ACC112 (cell line): ENCODE measurements around the gene MGAT5B.

ENCODE experiments used
- H2AFZ ChIP-seq: fragments of 200-600 bp; sonication (generic); one replicate; pipeline ENCODE4 v1.6.0; 2017; ENCODE audit warnings: antibody characterized with exemption, low read length; ENCODE audit not compliant: unreplicated experiment
- H3K27ac ChIP-seq: fragments of 200-600 bp; sonication (generic); 2 replicates; pipeline ENCODE4 v1.5.1; 2014; ENCODE audit warnings: low read depth, mild to moderate bottlenecking, antibody characterized with exemption, low read length, moderate library complexity
- H3K27me3 ChIP-seq: fragments of 200-600 bp; sonication (generic); 2 replicates; pipeline ENCODE4 v1.6.1; 2014; ENCODE audit warnings: mild to moderate bottlenecking, antibody characterized with exemption, low read length, moderate library complexity, mixed read lengths; ENCODE audit not compliant: insufficient read depth
- H3K36me3 ChIP-seq: fragments of 200-600 bp; sonication (generic); 2 replicates; pipeline ENCODE4 v1.6.1; 2016; ENCODE audit warnings: mild to moderate bottlenecking, antibody characterized with exemption, low read length, moderate library complexity, mixed read lengths; ENCODE audit not compliant: insufficient read depth
- H3K4me1 ChIP-seq: fragments of 200-600 bp; sonication (generic); one replicate; pipeline ENCODE4 v1.6.1; 2016; ENCODE audit warnings: low read length, mixed read lengths; ENCODE audit not compliant: insufficient read depth, unreplicated experiment, control insufficient read depth
- H3K4me3 ChIP-seq: fragments of 200-600 bp; sonication (generic); 2 replicates; pipeline ENCODE4 v1.5.1; 2014; ENCODE audit warnings: mild to moderate bottlenecking, low read depth, low read length
- H3K79me2 ChIP-seq: fragments of 200-600 bp; sonication (generic); one replicate; pipeline ENCODE4 v1.6.0; 2016; ENCODE audit warnings: low read length; ENCODE audit not compliant: control insufficient read depth, unreplicated experiment, insufficient read depth

Gene MGAT5B

GRCh38 chr17:76887802-76888201 is 19.6 kb downstream of the MGAT5B start:
- Histone ChIP-seq H2AFZ (no peak overlapping the region), H3K27me3 (peaks cover 15% of the 10 kb centered on the region), H3K79me2 (no peaks in the 10 kb centered on the region), H3K27ac (no peak overlapping the region), H3K36me3 (no peaks in the 10 kb centered on the region), H3K4me1 (no peaks in the 10 kb centered on the region), H3K4me3 (no peak overlapping the region)

- Histone ChIP-seq H3K79me2 (no peaks in the 10 kb centered on the region), H3K4me3 (no peak overlapping the region), H3K27me3 (peaks cover 18% of the 10 kb centered on the region)
These were observed 20.5 kb downstream of the MGAT5B start for GRCh38 chr17:76888661-76889060.

GRCh38 chr17:76889323-76889722 is 21.1 kb downstream of the MGAT5B start:
- Histone ChIP-seq H3K4me1 (no peaks in the 10 kb centered on the region), H3K27me3 (peaks cover 18% of the 10 kb centered on the region), H3K36me3 (no peaks in the 10 kb centered on the region), H2AFZ (no peak overlapping the region), H3K27ac (no peak overlapping the region), H3K79me2 (no peaks in the 10 kb centered on the region), H3K4me3 (no peak overlapping the region)

More at GRCh38 chr17:76888661-76889060, 20.5 kb downstream of the MGAT5B start:
- no peaks in the 10 kb centered on the region for H3K36me3 ChIP-seq
- no peak overlapping the region for H3K27ac ChIP-seq
- H3K4me1 ChIP-seq, result no peaks in the 10 kb centered on the region
- H2AFZ ChIP-seq, result no peak overlapping the region

- Histone ChIP-seq H3K36me3 (no peaks in the 10 kb centered on the region), H3K27ac (no peak overlapping the region), H3K27me3 (peaks cover 24% of the 10 kb centered on the region), H2AFZ (no peak overlapping the region), H3K79me2 (no peaks in the 10 kb centered on the region), H3K4me1 (no peaks in the 10 kb centered on the region), H3K4me3 (no peak overlapping the region)
These were observed 24.1 kb downstream of the MGAT5B start for GRCh38 chr17:76892329-76892728.

GRCh38 chr17:76893623-76894334 is 25.6 kb downstream of the MGAT5B start:
- no peak overlapping the region for H3K27ac ChIP-seq
- H3K27me3 ChIP-seq, result peaks cover 25% of the 10 kb centered on the region
- H3K4me1 ChIP-seq, result no peaks in the 10 kb centered on the region
- no peaks in the 10 kb centered on the region for H3K36me3 ChIP-seq
- H2AFZ ChIP-seq, result no peak overlapping the region
- H3K4me3 ChIP-seq, result no peak overlapping the region
- H3K79me2 ChIP-seq, result no peaks in the 10 kb centered on the region

- H3K27ac ChIP-seq, result no peak overlapping the region
- H2AFZ ChIP-seq, result no peak overlapping the region
- no peaks in the 10 kb centered on the region for H3K4me1 ChIP-seq
- no peaks in the 10 kb centered on the region for H3K36me3 ChIP-seq
- no peak overlapping the region for H3K4me3 ChIP-seq
- H3K79me2 ChIP-seq, result no peaks in the 10 kb centered on the region
- H3K27me3 ChIP-seq, result peaks cover 29% of the 10 kb centered on the region
These were observed 26.6 kb downstream of the MGAT5B start for GRCh38 chr17:76894842-76895241.

GRCh38 chr17:76897023-76897422 is 28.8 kb downstream of the MGAT5B start:
- Histone ChIP-seq H3K4me3 (no peak overlapping the region), H3K79me2 (no peaks in the 10 kb centered on the region), H3K36me3 (no peaks in the 10 kb centered on the region), H3K4me1 (no peaks in the 10 kb centered on the region), H3K27ac (no peak overlapping the region), H2AFZ (no peak overlapping the region), H3K27me3 (peaks cover 44% of the 10 kb centered on the region)

GRCh38 chr17:76899414-76899813 is 31.2 kb downstream of the MGAT5B start:
- H3K27ac ChIP-seq, result no peak overlapping the region
- no peaks in the 10 kb centered on the region for H3K36me3 ChIP-seq
- no peaks in the 10 kb centered on the region for H3K4me1 ChIP-seq
- H3K27me3 ChIP-seq, result peaks cover 44% of the 10 kb centered on the region
- H2AFZ ChIP-seq, result no peak overlapping the region
- no peak overlapping the region for H3K4me3 ChIP-seq
- no peaks in the 10 kb centered on the region for H3K79me2 ChIP-seq

GRCh38 chr17:76900723-76901122 is 32.5 kb downstream of the MGAT5B start:
- no peaks in the 10 kb centered on the region for H3K36me3 ChIP-seq
- no peaks in the 10 kb centered on the region for H3K4me1 ChIP-seq
- no peak overlapping the region for H2AFZ ChIP-seq
- no peak overlapping the region for H3K27ac ChIP-seq
- H3K79me2 ChIP-seq, result no peaks in the 10 kb centered on the region
- H3K27me3 ChIP-seq, result peaks cover 45% of the 10 kb centered on the region
- no peak overlapping the region for H3K4me3 ChIP-seq

GRCh38 chr17:76901542-76902197 is 33.5 kb downstream of the MGAT5B start:
- Histone ChIP-seq H3K4me1 (no peaks in the 10 kb centered on the region), H3K4me3 (no peak overlapping the region), H2AFZ (no peak overlapping the region), H3K27me3 (peaks cover 53% of the 10 kb centered on the region), H3K79me2 (no peaks in the 10 kb centered on the region), H3K27ac (no peak overlapping the region), H3K36me3 (no peaks in the 10 kb centered on the region)

GRCh38 chr17:76902476-76902875 is 34.3 kb downstream of the MGAT5B start:
- Histone ChIP-seq H3K4me1 (no peaks in the 10 kb centered on the region), H3K79me2 (no peaks in the 10 kb centered on the region), H3K4me3 (no peak overlapping the region), H3K36me3 (no peaks in the 10 kb centered on the region), H2AFZ (no peak overlapping the region), H3K27ac (no peak overlapping the region), H3K27me3 (peaks cover 56% of the 10 kb centered on the region)
